Skeletal muscle satellite cell (primary cell): ENCODE results near the gene KCTD3. TPM values are rescaled to one million over a fixed set of nuclear protein-coding genes. Genes with fewer than 3 reads are reported as not detected.

Experiments
- H3K27me3 ChIP-seq: 2 replicates; pipeline ENCODE4 v1.7.0; 2013; ENCODE audit warnings: low read length; ENCODE audit not compliant: control insufficient read depth, insufficient read depth
- H3K36me3 ChIP-seq: 2 replicates; pipeline ENCODE4 v1.7.0; 2013; ENCODE audit warnings: mild to moderate bottlenecking, control low read depth, low read length; ENCODE audit not compliant: insufficient read depth
- H3K4me1 ChIP-seq: 2 replicates; pipeline ENCODE4 v1.7.0; 2013; ENCODE audit warnings: low read length; ENCODE audit not compliant: control insufficient read depth, insufficient read depth
- H3K4me2 ChIP-seq: 2 replicates; pipeline ENCODE4 v1.7.0; 2013; ENCODE audit warnings: mild to moderate bottlenecking, low read length
- H3K4me3 ChIP-seq: 2 replicates; pipeline ENCODE4 v1.7.0; 2013; ENCODE audit warnings: low read length
- H3K9ac ChIP-seq: 2 replicates; pipeline ENCODE4 v1.7.0; 2013; ENCODE audit warnings: mild to moderate bottlenecking, low read depth, low read length, moderate library complexity
- H3K9me3 ChIP-seq: replicated peaks from 2 replicates; pipeline ENCODE4 v1.7.0; 2013; ENCODE audit warnings: mild to moderate bottlenecking, control low read depth, low read length
- small RNA-seq: library from RNA; depleted of rRNA; stranded (forward); fragments of <200 nt; gene quantifications from one replicate; pipeline ENCODE3, GENCODE V24; 2012

The KCTD3 gene

GRCh38 chr1:215667761-215668160 is 100.7 kb downstream of the KCTD3 start:
- H3K4me3 ChIP-seq = no peak overlapping the region
- no peak overlapping the region for H3K4me2 ChIP-seq
- H3K27me3 ChIP-seq = no peaks in the 10 kb centered on the region
- H3K9ac ChIP-seq = no peak overlapping the region
- H3K4me1 ChIP-seq = no peaks in the 10 kb centered on the region
- no peaks in the 10 kb centered on the region for H3K36me3 ChIP-seq
- H3K9me3 ChIP-seq = no peaks in the 10 kb centered on the region

- no peak overlapping the region for H3K9ac ChIP-seq
- H3K4me2 ChIP-seq = no peak overlapping the region
- H3K4me3 ChIP-seq = no peak overlapping the region
- H3K27me3 ChIP-seq = no peaks in the 10 kb centered on the region
- H3K9me3 ChIP-seq = no peaks in the 10 kb centered on the region
- H3K4me1 ChIP-seq = no peaks in the 10 kb centered on the region
- no peaks in the 10 kb centered on the region for H3K36me3 ChIP-seq
Observed at GRCh38 chr1:215669806-215670491, 102.8 kb downstream of the KCTD3 start.

Small RNAs within 50 kb of the gene (small RNA-seq; reads per million reads assigned to genes)
- gene RF00108 = not detected
